HG03045 (cell line): ENCODE results near the gene HOXB8.

Source experiments
- ATAC-seq: cut with Tn5 transposase; IDR thresholded peaks from one replicate; pipeline ENCODE4 v1.9.1; 2021; ENCODE audit warnings: mild to moderate bottlenecking, moderate library complexity; ENCODE audit not compliant: unreplicated experiment

HOXB8 gene

DNA sequence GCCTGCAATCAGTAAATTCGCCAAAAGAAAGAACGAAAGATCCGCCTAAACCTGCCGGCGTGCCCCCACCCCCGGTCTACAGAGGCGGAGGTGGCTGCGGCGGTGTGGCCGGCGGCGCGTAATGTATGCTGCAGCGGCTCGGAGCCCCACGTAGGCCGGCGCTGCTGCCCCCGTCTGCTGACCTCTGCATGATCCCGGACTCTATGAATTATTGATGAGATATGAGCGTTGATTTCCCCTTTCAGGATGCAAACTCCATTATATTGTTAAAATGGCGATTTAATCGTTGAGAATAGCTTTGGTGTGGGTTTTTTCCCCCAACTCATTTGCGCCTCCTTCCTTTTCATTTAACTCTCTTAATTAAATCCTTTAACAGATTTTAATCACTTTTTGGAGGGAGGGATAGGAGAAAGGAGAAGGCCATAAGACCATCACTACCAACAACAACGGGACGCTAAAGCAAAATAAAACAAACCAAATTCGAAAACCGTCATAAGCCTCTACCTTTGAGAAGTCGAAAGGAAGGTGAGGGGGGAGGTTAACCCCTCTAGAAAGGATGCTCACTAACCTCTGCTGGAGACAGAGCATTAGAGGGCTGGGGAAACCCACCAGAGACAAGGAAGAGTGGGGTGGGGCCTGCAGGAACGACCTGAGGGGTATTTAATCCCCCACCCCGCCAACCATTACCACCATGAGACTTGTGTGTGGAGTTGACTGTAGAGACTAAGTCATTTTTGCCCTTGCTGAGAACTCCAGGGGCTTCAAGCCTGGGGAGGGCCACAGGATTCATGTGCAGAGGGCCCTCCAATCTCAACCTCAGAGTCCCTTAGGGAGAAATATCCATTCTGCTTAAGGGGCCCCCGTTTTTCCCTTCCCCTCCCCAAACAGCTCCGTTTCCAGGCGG, 28.5 kb downstream of the HOXB8 start:
- no peak for ATAC-seq

DNA sequence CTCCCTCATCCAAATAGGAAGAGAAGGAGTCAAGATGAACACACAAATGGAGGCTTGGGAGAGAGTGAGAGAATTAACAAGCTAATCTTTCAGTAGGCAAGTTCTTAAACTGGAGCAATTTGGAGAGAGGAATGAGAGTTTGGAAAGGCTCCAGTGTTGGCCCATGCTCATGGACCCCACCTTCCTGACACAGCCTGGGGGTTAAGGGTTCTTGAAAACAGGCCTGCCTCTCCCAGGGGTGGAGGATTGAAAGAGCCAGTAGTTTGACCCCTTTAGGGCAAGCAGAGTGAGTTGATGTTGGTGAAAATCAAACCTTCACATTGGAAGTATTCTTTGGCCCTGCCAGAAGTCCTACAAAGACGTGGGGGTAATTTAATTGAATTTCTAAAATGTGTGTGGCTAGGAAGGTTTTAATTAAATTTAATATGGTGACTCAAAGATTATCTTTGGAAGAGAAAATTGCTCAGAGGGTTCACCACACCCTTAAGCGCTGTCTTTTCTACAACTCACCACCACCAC, 30.8 kb downstream of the HOXB8 start:
- ATAC-seq, result no peak

DNA sequence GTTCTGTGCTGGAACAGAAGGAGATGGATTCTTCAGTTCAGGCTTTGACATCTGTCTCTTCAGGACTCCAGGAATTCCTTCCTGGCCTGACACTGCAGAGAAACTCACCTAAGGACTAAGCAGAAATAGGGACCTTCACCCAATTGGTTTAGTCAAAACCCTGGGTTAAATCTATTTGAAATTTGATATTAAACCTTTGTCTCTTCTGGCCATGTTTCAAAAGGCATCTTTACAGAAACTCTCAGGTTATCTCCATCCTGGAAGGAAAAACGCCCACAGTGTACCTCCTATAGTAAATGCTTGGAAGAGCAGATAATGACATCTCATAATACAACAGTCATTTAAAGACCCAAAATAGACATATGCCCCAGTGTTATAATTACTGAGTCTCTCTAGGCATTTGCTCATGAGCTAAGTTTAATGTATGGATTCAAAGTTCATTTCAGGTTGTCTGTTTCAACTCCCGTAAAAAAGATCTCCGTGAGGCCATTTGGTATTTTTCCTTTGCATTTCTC, 31.3 kb downstream of the HOXB8 start:
- ATAC-seq, result no peak

DNA sequence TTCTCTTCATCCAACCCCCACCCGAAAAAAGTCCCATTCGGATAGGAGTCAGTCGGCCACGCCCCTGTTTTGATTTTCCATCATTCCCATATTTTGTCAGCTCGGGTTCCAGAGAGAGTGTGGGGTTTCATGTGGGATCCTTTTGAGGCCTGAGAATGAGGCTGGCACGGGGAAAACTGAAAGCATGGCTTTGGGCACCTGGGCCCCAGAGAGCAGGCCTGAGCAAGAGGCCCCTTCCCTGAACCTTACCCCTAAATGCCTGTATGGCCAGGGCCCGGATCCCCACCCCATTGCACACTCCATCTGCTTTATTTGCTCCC, 32.4 kb downstream of the HOXB8 start:
- no peak for ATAC-seq

DNA sequence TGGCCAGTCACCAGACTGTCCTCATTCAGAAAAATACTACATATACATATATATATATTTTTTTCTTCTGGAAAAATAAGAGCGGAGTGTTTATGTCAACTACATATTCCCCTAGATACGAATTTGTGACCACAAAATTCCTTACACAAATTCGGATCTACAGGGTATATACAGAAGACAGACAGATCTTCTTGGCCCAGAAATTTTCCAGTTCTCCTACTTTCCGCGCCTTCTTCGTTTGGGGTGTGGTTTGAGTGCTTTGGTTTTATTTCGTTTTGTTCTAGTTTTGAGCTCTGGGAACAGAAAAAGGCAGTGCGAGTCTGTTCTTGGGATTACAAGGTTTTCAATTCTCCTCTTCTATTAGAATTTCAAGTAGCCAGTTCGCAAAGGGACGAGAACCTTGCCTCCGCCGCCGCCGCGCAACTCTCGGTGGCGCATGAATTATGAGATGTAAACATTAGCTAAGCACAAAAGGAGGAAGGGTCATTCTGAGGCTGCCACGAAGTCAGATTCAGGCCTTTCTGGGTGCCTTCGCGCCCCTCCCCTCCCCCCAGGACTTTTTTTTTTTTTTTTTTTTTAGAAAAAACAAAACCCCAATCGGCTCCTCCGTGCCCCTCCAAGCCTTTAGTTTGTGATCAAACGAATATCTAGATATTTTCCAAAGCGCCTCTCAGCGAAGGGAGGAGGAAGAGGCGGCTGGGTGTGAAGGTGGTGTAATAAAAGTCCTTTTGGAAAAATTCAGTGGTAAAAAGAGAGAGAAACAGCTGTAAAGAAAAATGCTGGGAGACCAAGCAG, 35.1 kb downstream of the HOXB8 start:
- no peak for ATAC-seq

DNA sequence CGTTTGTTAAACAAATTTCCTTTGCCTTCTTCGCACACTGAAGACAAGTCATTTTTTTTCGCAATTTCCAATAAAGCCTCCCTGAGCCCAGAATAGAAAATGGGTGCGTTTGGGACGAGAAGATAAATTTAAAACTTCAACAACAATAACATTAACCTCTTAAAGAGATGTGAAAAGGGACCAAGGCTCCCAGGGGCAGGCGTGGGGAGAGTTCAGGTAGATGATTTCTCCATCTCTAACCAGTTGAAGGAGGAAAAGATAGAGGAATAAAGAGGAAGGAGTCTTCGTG, 35.7 kb downstream of the HOXB8 start:
- ATAC-seq, result no peak

DNA sequence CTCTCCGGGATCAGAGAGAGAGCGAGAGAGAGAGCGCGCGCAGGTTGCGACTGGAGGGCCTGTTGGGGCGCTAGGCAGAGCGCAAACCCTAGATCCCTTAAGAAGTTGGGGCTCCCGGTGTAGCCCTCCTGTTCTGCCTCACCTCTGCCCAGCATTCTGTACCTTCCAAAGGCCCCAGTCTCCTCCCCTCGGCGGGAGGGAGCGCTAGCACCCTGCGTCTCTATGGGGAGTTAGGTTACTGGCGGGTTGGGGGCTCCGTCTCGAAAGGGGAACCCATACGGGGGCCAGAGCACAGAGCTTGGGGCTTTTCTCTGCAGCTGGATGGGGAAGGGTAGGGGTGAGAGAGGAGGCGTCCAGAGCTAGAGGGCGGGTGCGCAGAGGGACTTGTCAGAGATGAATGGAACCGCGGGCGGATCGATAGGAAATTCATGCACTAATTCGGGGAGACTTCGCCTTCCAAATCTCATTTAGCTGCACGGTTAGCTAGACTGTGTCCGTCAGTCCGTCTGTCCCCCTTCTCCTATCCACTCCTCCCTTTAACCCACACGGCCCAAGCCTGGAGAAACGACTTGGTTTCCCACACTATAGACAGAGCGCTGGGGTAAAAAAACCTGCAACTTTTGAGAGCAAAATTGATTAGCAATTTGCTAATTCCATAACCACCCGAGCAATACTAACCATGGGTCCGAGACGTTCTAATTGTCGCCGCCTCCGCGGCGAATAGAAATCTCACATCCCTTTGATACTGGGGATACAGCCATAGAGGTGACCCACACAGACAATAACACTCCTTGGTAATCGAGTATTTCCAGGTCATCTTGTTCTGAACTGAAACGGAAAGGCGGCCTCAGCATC, 36.2 kb downstream of the HOXB8 start:
- no peak for ATAC-seq

DNA sequence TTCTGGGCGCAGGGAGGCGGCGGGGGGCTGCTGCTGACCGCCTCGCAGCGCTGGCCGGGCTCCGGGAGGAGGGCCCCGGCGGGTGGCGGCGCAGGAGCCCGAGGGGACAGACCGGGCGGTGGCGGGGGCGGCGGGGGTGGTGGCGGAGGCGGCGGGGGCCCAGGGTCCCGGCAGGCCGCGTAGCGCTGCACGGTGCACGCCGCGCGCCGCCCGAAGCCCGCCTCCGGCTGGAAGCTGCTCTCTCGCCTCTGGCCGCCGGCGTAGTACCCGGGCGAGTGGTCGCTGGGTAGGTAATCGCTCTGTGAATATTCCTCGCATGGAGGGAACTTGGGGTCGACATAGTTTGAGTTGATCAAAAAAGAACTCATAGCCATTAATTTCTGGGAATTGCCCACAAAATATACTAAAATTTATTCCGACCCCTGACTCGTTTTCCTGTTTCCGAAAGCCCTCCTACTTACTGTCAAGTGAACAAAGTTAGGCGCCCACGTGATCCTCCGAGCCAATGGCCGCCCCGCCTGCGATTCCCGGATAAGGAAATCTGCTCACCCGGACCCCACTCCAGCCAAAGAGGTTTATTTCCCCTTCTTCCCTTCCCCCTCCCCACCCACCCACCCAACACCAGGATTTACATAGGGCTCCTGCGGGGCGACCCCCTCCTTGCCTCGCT, 37.0 kb downstream of the HOXB8 start, which contains the start of gene HOXB4:
Gene HOXB4, minus strand, starts transcription at position 405 of the 670 bp plus-strand sequence. Its CDS starts 31 bp downstream, at position 374.
- no peak for ATAC-seq

DNA sequence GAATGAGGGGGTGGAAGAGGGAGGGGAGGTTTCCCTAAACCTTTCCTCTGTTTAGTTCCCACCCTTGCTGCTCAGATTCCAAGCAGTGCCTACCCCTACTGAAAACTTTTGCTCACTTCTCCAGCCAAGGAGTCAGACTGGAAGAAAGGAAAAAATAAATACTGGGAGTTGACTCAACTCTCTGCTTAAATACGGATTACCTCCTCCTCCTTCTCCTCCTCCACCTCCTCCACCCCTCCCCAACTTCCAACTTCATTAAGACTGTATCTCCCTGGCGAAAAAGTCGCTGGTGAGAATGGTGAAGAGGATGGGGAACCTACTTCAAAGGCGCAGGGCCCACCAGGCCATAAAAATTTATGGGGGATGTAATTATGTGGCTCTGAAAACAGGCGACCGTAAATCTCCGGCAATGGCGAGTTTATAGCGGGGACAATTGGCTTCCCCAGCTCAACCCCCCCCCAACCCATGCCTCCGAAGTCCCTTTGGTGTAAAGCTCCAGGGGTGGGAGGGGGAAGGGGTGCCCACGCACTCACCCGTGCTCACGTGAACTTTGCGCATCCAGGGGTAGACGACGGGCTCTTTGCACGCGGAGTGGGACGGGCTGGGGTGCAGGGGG, 37.7 kb downstream of the HOXB8 start:
- ATAC-seq, result no peak

DNA sequence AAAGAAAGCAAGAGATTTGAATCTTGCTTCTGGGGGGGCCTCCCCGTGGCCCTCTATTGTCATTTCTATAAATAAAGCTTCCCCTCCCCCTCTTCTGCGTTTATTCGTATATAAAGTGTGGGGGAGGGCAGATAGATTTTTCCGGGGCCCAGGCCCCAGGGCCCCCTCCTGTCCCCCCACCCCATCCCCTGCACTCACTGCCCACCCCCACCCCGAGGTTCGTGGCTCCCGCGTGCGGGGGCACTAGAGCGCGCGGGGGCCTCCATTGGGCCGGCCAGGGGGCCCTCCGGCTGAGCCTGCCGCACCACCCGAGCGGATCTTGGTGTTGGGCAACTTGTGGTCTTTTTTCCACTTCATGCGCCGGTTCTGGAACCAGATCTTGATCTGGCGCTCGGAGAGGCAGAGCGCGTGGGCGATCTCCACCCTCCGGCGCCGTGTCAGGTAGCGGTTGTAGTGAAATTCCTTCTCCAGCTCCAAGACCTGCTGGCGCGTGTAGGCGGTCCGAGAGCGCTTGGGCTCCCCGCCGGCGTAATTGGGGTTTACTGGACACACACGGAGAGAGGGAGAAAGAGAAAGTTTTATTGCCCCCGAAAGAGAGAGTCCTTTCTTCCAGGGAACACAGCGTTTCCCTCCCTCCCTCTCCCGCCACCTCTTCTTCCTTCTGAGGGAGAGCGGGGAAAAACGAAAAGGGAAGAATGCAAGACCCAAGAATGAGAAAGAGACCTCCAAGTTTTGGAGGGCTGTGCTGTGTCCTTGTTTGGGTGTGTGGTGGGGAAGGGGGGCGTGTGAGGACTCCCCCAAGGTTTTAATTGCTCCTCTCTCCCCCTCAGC, 38.4 kb downstream of the HOXB8 start:
- no peak for ATAC-seq

DNA sequence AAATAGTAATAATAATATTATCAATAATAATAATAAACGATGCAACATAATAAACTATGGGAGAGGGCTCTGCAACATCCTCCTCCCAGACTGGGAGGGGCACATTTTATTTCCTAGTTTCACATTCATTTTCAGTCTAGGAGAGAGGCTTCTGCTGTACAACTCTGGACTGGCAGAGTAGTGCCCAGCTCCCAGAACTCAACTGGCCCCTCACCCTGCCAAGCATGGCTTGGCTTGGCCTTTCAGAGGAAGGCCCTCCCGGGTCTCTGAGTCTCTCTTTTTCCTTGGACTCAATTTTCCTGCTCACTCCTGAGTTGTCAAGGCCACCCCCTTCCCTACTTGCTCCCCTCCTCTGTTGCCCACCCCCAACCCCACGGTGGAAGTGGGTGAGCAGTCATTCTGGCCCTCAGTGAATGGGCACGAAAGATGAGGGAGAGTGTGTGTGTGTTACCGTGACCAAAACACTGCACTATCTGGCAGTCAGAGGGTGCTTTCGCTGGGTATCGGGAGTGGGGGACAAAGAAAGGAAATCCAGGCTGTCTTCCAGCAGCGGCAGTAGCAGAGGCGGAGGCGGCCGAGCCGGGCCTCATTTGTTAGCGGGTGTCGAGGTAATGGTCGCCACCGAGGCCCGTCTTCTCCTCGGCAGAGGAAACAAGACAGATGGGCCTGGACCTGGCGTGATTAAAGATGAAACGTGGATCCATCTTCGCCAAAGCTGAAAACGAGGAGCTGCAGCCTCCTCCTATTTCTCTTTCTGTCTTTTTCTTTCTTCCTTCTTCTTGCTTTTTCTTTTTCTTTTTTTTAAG, 39.2 kb downstream of the HOXB8 start:
- ATAC-seq, result no peak

DNA sequence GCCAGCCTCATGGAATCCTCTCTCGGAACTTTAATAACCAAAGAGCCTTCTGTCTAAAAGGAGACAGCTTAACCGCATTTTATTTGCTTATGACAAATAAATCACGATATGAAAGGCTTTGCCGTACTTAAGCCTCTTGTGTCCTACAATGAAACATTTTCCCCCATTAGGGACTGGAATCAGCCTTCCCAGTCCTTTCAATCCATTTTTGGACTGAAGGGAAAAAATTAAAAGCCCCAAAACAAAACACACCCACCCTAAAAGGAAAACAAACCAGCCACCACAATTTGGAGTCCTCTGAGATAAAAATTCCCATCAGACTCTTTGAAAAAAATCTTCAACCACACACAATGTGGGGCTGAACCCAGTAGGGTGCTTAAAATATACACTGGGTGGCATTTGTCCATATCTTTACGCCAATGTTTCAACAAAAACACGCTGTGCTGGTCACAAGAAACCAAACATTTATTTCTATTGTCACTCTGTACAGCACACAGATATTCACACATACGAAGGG, 40.0 kb downstream of the HOXB8 start:
- no peak for ATAC-seq

DNA sequence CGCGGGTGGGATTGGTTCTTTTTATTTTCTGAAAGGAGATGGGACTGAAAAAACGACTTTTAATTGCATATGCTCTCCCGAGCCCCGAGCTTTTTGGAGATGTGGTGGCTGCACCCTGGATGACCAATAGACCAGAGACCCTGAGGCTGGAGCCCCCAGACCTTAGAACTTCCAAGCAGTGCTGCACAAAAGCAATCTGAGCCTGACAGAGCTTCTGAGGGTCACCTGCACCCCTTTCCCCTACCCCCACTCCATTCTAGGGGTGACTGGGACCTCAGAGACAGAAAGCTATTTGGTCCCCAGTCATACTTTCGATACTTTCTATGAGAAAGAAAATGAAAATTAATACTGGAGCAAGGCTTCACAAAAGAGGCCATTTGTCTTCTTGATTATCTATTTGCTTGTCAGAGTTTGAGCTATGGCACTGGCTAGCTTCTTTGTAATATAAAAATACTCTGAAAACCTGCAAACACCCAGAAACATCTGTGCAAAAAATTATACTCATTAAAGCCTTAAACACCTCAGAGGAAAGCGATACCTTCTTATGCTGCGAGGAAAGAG, 40.5 kb downstream of the HOXB8 start:
- no peak for ATAC-seq

DNA sequence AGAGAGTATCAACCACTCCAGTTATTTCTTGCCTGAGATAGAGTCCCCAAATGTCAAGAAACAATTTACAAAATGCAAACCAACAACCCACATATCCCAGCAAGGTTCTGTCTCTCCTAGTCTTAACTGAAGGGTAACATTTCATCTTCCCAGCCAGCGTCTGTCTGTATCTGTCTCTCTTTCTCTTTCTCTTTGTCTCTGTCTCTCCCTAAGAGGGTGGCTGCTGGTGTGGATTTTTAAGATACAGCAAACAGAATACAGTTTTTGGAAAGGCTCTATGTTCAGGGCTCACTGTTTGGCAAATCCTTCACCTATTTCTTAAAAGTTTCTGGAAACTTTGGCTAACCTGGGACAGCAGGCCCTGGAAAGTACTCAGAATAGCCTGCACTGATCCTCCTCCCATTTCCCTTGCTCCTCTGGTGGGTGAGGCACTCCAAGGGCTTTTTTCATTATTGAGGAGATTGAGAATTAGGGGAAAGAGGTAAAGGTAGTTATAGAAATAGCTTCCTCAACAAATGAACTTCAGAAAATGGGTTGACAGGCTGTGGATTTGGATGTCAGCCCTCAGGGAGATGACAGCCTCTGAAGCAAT, 43.2 kb downstream of the HOXB8 start:
- ATAC-seq, result no peak

DNA sequence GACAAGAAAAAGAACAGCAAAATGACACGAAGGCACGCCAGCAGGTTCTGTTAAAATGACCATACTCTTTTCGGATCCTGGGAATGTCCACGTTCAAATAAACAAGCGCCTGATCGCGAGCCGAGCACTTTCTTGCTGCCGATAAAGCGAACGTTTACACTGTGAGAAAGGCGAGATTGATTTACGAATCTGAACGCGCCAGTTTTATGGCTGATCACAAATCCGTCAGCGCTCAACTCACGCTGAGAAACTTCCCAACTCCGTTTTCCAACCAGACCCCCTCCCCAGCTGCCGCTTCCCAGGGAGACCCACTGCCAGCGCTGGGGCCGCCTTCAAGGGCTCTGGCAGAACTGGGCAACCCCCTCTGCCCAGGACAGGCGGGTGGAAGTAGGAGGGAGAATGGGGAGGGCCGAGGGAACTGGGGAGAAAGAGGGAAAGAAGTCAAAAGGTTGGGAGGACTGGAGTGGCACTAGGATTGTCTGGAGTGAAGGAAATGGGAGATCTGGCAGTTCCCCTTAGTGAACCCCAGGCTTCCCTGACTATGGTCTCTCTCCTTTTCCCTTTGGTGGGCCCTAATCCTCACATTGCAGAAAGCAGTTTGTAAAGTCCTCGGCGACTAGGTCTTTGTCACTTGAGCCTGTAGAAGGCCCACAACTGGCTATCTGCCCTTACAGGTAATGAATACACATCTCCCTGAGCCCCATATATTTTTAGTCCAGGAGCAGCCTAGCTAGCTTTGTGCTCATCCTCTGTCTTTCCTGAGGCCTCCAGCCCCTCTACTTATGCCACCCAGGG, 43.9 kb downstream of the HOXB8 start:
- no peak for ATAC-seq

DNA sequence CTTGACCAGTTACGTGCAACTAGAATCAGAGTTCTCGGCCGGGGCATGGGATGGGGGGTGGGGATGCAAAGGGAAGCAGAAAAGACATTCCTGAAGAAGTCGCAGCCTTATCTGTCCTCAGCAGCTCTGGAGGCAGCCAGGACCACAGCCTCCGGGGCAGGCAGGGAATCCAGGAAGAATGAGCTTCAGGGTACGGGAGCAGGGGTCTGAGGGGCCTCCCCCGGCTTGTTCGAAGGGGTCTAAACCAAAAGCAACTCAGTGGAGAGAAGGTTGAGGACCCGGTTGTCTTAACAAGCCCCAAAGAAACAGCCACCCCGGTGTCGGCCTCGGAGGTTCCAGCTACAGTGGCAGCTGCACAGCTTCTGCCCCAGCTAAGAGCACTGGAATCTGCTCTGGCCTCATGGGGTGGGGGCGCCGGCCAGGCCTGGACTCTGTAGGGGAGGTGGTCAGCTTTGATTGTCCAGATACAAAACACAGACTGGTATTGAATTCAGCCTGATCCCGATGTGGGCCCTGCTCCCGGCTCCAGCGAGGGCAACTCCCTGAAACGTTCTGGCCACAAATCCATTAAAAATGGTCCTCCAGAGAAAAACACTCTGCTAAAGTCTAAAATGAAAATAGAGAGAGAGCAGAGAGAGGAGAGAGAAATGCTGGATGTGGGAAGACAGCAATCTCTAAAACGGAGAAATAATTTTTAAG, 44.6 kb downstream of the HOXB8 start:
- no peak for ATAC-seq
